ENCODE data around the gene NOVA1.

- no peak for TF ChIP-seq GATA2 (IDR thresholded peaks at IDR 0.05; ENCODE audit: low read depth, low read length)
- no peak for TF ChIP-seq GATA3 (IDR thresholded peaks at IDR 0.05; ENCODE audit: low read depth, low read length)
These were observed 703 bp downstream of the NOVA1 start for GRCh38 chr14:26597071-26597588.
